GM18951 (cell line): ENCODE measurements around the gene MAST4.
"Not testable (repeated sequence)": the region's sequence is repeated elsewhere in the genome, so short reads cannot be mapped to it uniquely, and the experiment has no call there.

Experiments used
- POLR2A ChIP-seq: IDR thresholded peaks from 4 replicates; pipeline ENCODE4 v1.6.1; 2011; ENCODE audit warnings: mild to moderate bottlenecking; ENCODE audit not compliant: insufficient read length, insufficient read depth; ENCODE audit errors: extremely low read depth
- in situ Hi-C: fragments of 300-500 bp; cut with MboI; formaldehyde crosslinking; loops from one replicate; pipeline ENCODE4 v1.12.0; 2022; ENCODE audit warnings: low sequenced_read_pairs, mixed read lengths, inconsistent platforms; ENCODE audit not compliant: unreplicated experiment

MAST4 gene

GRCh38 chr5:66741394-66741793, 145.2 kb downstream of the MAST4 start:
- in situ Hi-C loops: loop anchor here (10.0 kb wide), 1 partner anchor 427 kb away; no protein-coding TSS in a partner anchor
- no peak for TF ChIP-seq POLR2A

DNA sequence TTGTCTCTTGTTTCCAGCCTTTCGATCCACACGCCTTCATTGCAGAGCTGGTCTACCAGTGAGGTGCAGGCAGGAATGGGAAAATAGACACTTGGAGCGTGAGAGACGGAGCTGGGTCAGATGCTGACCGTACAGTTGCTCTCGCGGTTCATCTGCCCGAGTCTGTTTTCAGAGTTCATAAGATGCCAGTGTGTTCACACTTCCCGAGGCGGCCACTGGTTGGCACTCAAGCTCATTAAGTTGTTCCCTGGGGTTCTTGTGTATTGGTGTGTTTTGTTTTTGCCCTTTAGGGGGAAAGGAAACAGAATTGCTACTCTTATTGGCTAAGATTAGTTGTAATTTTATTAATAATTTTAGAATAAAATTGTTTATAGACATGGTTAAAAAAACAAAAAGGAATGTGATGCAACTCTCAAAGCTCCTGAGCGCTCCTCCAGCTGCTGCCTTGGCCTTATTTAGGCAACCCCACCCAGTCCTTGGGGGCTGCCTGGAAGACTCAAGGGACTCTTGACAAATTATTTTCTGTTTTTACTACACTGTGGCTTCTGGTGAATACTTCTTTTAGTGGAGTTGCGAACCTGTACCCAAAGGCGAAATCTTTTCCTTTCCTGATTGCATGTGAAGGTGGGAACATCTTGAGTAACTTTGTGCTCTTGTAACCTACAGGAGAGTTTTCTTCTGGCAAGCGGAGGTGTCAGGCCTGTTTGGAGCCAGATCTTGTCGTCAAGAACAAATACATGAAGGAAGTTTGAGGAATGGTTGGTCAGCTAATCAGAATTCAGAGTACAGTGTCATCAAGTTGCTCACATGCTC, 146.1 kb downstream of the MAST4 start:
- in situ Hi-C loops: loop anchor here (10.0 kb wide), 1 partner anchor 427 kb away; no protein-coding TSS in a partner anchor
- TF ChIP-seq POLR2A: no peak

GRCh38 chr5:66742896-66743247, 146.7 kb downstream of the MAST4 start:
- TF ChIP-seq POLR2A: no peak
- in situ Hi-C loops: loop anchor here (10.0 kb wide), 1 partner anchor 428 kb away; no protein-coding TSS in a partner anchor

DNA sequence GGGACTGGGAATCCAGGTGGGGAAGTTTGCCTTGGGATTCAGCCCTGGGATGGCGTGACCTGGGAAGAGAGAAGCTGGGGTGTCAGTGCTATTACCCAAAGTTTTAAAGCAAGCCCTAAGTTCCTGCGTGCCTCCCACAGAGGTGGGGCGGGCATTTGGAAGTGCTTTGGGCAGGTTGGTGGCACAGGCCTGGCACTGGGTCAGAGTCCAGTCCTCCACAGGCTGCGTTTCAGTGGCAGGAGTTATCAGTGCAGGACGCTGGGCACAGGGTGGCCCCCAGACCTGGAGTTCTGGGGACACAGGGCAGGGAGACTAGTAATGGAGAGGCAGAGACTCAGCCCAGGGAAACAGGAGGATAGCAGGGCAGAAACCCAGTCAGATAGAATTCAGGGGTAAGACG, 147.2 kb downstream of the MAST4 start:
- TF ChIP-seq POLR2A: no peak
- in situ Hi-C loops: loop anchor here (10.0 kb wide), 1 partner anchor 429 kb away; no protein-coding TSS in a partner anchor

- TF ChIP-seq POLR2A: no peak
- in situ Hi-C loops: loop anchor here (10.0 kb wide), 1 partner anchor 429 kb away; no protein-coding TSS in a partner anchor
These were observed 147.8 kb downstream of the MAST4 start for GRCh38 chr5:66744040-66744439.

- no peak for TF ChIP-seq POLR2A
- in situ Hi-C loops: loop anchor here (10.0 kb wide), 1 partner anchor 430 kb away; no protein-coding TSS in a partner anchor
These were observed 149.1 kb downstream of the MAST4 start for GRCh38 chr5:66745297-66745696.

GRCh38 chr5:66747607-66748006, 151.4 kb downstream of the MAST4 start:
- no peak for TF ChIP-seq POLR2A
- in situ Hi-C loops: loop anchor here (10.0 kb wide), 1 partner anchor 433 kb away; no protein-coding TSS in a partner anchor

GRCh38 chr5:66752668-66753067, 156.5 kb downstream of the MAST4 start:
- in situ Hi-C loops: not testable (repeated sequence)

DNA sequence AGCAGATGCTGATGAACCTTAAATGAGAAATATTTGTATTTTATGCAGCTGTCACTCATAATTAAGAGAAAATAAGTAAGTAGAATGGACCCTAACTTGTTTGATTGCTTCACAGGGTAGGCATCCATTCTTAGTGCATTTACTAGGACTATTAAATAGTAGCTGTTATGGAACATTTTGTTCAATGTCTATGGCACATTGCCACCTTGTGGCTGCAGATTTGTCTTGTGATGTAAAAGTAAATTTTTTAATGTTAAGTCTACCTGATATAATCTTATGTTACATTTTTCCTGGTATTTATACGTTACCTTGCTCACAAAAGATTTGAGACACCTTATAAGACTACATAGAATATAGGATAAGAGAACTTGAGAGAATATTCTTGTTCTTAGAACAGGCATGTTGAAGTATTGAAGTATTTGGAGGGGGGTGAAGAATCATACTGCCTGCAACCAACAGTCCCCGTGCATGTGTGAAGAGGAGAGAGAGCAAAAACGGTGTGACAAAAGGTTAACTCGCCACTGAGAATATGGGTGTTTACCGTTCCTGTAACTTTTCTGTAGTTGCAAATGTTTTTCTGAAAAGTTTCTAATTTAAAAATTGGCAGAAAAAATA, 161.1 kb downstream of the MAST4 start:
- in situ Hi-C loops: no loop called here
- no peak for TF ChIP-seq POLR2A

- TF ChIP-seq POLR2A: no peak
- in situ Hi-C loops: no loop called here
These were observed 161.7 kb downstream of the MAST4 start for GRCh38 chr5:66757834-66758371.

GRCh38 chr5:66769030-66769733, 173.0 kb downstream of the MAST4 start:
- in situ Hi-C loops: no loop called here

GRCh38 chr5:66769839-66770617, 173.8 kb downstream of the MAST4 start:
- in situ Hi-C loops: no loop called here
- no peak for TF ChIP-seq POLR2A

More at GRCh38 chr5:66769030-66769733, 173.0 kb downstream of the MAST4 start:
- no peak for TF ChIP-seq POLR2A
